ENCODE data around the gene CANX. TPM values are rescaled to one million over a fixed set of nuclear protein-coding genes. Genes with fewer than 3 reads are reported as not detected.

Gene CANX
- total and polyA plus RNA-seq, 12 donors, result 90.9 to 659 (median 463) TPM

DNA sequence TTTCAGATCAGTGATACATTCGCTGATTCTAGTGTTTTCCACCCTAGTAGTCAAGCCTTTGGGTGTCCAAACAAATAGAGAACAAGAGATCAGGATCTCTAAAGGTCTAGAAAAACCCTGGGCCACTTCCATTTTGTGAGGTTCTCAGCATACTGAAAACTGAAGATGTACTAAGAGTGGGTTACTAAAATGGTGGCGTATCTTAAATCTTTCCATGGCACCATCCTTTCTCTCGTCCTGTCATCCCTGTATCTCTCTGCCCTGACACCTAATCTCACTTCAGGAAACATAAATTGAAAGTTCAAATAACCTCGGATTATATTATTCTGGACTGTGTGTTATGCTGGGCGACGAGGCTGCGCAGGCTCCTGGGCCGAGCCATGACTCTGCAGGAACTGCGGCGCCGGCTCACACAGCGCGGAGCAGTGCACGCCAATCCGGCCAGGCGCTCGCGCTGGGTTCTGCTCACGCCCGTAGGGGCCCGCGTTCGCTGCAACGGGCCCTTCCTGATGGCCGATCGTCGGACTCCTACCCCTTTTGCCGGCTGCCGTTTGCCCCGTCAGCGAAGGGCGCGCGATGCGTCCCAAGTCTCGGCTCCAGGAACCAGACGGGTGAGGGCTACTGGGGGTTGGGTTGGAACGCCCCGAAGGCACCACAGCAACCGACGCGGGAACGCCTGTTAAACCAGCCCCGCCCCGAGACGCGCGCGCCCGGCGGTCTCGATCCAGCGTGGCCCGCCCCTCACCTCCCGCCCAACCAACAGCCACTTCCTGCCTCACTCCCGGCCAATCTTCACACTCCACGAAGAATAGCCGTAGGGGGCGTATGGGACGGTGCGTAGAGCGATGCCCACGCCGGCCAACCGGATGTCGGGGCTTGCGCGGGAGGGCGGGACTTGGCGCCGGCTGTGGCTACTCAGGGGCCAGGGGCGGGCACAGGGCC, 503 bp upstream of the CANX start:
- peaks cover 0 to 19% (median 0%) of the 10 kb centered on the region in 9 donors for H3K36me3 ChIP-seq
- peaks cover 4 to 54% (median 39%) of the 10 kb centered on the region in 9 donors for H3K4me1 ChIP-seq
- ATAC-seq (peak; percentile 95 to 98 (median 97)), DNase-seq (peak; percentile 99)
- no peaks in the 10 kb centered on the region for H3K27me3 ChIP-seq
- H3K9me3 ChIP-seq, result no peaks in the 10 kb centered on the region
- H3K4me3 ChIP-seq, result peak overlapping the region; percentile 30 to 99 (median 89)
- TF ChIP-seq, protein P1, sequence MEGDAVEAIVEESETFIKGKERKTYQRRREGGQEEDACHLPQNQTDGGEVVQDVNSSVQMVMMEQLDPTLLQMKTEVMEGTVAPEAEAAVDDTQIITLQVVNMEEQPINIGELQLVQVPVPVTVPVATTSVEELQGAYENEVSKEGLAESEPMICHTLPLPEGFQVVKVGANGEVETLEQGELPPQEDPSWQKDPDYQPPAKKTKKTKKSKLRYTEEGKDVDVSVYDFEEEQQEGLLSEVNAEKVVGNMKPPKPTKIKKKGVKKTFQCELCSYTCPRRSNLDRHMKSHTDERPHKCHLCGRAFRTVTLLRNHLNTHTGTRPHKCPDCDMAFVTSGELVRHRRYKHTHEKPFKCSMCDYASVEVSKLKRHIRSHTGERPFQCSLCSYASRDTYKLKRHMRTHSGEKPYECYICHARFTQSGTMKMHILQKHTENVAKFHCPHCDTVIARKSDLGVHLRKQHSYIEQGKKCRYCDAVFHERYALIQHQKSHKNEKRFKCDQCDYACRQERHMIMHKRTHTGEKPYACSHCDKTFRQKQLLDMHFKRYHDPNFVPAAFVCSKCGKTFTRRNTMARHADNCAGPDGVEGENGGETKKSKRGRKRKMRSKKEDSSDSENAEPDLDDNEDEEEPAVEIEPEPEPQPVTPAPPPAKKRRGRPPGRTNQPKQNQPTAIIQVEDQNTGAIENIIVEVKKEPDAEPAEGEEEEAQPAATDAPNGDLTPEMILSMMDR (IDR thresholded peaks at IDR 0.05), result peak in 6 of 9 donors; percentile 7 to 25 (median 10)
- intact Hi-C loops (cut with DNase I), result loop anchor here in 5 of 10 donors (1.0 to 5.0 kb wide), 5 partner anchors 20 to 35 kb away; partner anchors contain the start of gene MAML1 (in 3 of the 5)
- 1 to 2% methylated on average over 72 of the region's 72 CpGs for WGBS, 2 donors
- H3K27ac ChIP-seq, result peak overlapping the region; percentile 85 to 100 (median 97)

DNA sequence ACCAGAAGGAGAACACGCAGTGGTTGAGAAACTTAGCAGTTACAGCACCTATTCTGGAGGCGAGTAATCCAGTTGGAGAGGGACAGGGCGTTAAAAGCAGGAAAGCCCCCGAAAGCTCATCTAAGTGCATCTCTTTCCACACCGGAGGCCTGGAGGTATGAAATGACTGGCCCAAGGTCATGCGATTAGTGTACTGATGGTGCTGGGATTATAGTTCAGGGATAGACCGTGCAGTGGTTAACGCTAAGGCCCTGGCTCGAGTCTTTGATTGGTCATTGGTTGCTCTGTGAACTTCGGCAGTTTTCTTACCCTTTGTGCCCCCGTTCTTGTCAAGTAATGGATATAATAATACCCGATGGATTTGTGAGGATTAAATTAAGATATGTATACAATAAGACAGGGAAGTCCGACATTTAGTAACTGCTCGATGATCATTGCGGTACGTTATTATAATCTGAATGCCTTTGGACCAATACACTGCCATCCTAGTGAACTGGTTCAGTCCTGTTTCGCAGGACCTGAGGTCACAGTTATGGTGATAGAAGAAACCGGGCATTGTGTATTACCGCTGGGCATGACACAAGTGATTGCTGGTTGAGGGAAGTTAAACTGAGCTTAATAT, 960 bp downstream of the CANX start:
- Histone ChIP-seq H3K9me3 (no peaks in the 10 kb centered on the region), H3K27me3 (no peaks in the 10 kb centered on the region), H3K27ac (peak overlapping the region; percentile 78 to 100 (median 97)), H3K36me3 (peaks cover 0 to 33% (median 7%) of the 10 kb centered on the region in 9 donors), H3K4me1 (peaks cover 4 to 62% (median 39%) of the 10 kb centered on the region in 9 donors), H3K4me3 (peak overlapping the region; percentile 57 to 99 (median 89))
- 1 to 2% methylated on average over 19 of the region's 19 CpGs for WGBS, 2 donors
- intact Hi-C loops (cut with DNase I), result loop anchor here in 3 of 10 donors (2.0 to 5.0 kb wide), 3 partner anchors 31 to 33 kb away; partner anchors contain the start of gene MAML1 (in 2 of the 3)
- TF ChIP-seq, protein P1 (IDR thresholded peaks at IDR 0.05), result no peak
- no peak for ATAC-seq
- DNase-seq, result peak in 1 of 2 donors; percentile 14

DNA sequence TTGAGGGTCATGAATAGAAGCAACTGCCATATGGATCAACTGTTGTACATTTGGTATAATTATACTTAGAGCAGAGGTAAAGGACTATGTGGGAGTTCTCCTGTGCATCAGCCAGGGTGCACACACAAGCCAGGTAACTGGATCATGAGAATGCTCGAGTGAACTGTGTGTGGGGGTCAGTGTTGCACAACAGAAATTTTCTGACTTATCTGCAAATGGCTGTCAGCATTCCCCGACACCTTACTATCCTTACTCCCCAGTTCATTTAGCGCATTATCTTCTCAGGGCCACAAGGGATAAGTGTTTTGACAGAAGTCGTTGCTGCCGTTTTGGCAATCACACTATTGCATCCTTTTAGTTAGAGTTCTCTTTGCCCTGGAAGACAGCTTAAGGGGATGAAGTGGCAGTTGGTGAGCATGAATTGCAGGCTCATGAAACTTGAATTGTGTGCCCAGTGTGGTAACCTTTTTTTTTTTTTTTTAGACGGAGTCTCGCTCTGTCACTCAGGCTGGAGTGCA, 1.7 kb downstream of the CANX start:
- 8 to 29% methylated on average over 5 to 7 of the region's 7 CpGs for WGBS, 2 donors
- Histone ChIP-seq H3K27me3 (no peaks in the 10 kb centered on the region), H3K4me1 (peaks cover 4 to 67% (median 39%) of the 10 kb centered on the region in 9 donors), H3K27ac (peak overlapping the region in 8 of 10 donors; percentile 13 to 100 (median 97)), H3K9me3 (no peaks in the 10 kb centered on the region), H3K36me3 (peaks cover 0 to 40% (median 15%) of the 10 kb centered on the region in 9 donors), H3K4me3 (peak overlapping the region in 9 of 10 donors; percentile 70 to 99 (median 89))
- intact Hi-C loops (cut with DNase I), result no loop called here
- ATAC-seq (no peak), DNase-seq (no peak)
- TF ChIP-seq, protein P1 (IDR thresholded peaks at IDR 0.05), result no peak

DNA sequence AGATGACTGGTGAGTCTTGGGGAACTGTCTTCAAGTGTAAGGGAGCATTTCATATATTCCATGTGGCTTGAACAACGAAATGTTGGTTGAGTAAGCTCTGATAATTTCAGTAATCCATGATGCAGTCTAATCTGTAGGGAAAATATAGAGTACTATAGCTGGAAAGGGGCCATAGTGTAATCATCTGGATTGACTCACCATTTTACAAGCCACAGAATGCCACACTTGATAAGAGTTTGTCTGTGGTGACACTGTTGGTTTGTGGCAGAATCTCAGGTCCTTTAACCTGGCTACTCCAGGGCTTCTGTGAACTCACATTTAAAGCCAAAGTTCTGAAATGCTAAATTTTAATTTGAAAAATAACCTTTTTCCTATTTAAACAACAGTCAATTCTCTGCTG, 17.5 kb downstream of the CANX start:
- Histone ChIP-seq H3K27me3 (no peaks in the 10 kb centered on the region), H3K4me1 (no peaks in the 10 kb centered on the region), H3K9me3 (no peaks in the 10 kb centered on the region), H3K27ac (no peak overlapping the region), H3K36me3 (peaks cover 4 to 100% (median 70%) of the 10 kb centered on the region in 9 donors), H3K4me3 (no peak overlapping the region)
- WGBS, 2 donors, result 75 to 91% methylated on average over 1 of the region's 1 CpG
- intact Hi-C loops (cut with DNase I), result no loop called here
- TF ChIP-seq, protein P1 (IDR thresholded peaks at IDR 0.05), result no peak
- ATAC-seq, result no peak
- DNase-seq, result no peak
